ENCODE measurements around the gene UBE2Z.

- no peak for TF ChIP-seq CTCF (IDR thresholded peaks at IDR 0.05)
- TF ChIP-seq EZH2 (IDR thresholded peaks at IDR 0.05; ENCODE audit: borderline replicate concordance, insufficient read depth, low read depth, low read length, poor library complexity, severe bottlenecking), result no peak
Measured at GRCh38 chr17:48883171-48883570, 25.0 kb upstream of the UBE2Z start.

Measured in B cell (primary cell).